Prostate gland (tissue), 2 donors: ENCODE results near the gene DSTN. TPM values are rescaled to one million over a fixed set of nuclear protein-coding genes. Genes with fewer than 3 reads are reported as not detected.

Experiments used
- DNase-seq: peaks from one replicate; pipeline ENCODE4 v3.0.0-alpha.2; 2019; ENCODE audit warnings: low spot score
- H3K27ac ChIP-seq, 2 donors: fragments of 200-600 bp; sonication (generic); 2 replicates each; pipeline ENCODE4 v1.5.1; 2017 to 2019
- H3K27me3 ChIP-seq: fragments of 200-600 bp; sonication (generic); replicated peaks from 2 replicates; pipeline ENCODE4 v1.5.1; 2019; ENCODE audit not compliant: insufficient read depth
- H3K36me3 ChIP-seq, 2 donors: fragments of 200-600 bp; sonication (generic); 1 replicate in 1 of 2; 2 replicates in 1 of 2; pipeline versions ENCODE4 v1.5.1 to v1.8.1; 2017 to 2019
- H3K4me1 ChIP-seq: fragments of 200-600 bp; sonication (generic); replicated peaks from 2 replicates; pipeline ENCODE4 v1.5.1; 2019
- H3K4me3 ChIP-seq, 2 donors: fragments of 200-600 bp; sonication (generic); 2 replicates each; pipeline ENCODE4 v1.5.1; 2017 to 2019
- H3K9me3 ChIP-seq: fragments of 200-600 bp; sonication (generic); 2 replicates; pipeline ENCODE4 v1.5.1; 2017
- POLR2A ChIP-seq: fragments of 450-650 bp; IDR thresholded peaks from one replicate; pipeline ENCODE4 v1.6.1; 2016; ENCODE audit warnings: antibody characterized with exemption, mild to moderate bottlenecking
- POLR2AphosphoS5 ChIP-seq: sonication (generic); formaldehyde crosslinking; IDR thresholded peaks from one replicate; pipeline ENCODE4 v1.6.1; 2017; ENCODE audit warnings: antibody characterized with exemption
- WGBS: methylation state at CpG from one replicate; pipeline ENCODE4 v1.1.5; 2018; 5-methylcytosine and 5-hydroxymethylcytosine counted together
- intact Hi-C: fragments of 100-400 bp; cut with DNase I; formaldehyde crosslinking; loops from one replicate; pipeline ENCODE4 v1.14.2; 2022
- total RNA-seq, 2 donors: library from RNA; depleted of rRNA; stranded (reverse); fragments of >200 nt; gene quantifications; one replicate each; pipeline ENCODE4 v1.1.0, GENCODE V29; 2016
- TF ChIP-seq, protein P1 (sequence below), 4 experiments: fragments of 200-600 bp in 2 of 4; fragments of 450-650 bp in 2 of 4; sonication (generic) in 2 of 4; IDR thresholded peaks; 1 replicate in 3 of 4; 2 replicates in 1 of 4; pipeline ENCODE4 v1.5.1; 2016 to 2019; ENCODE audit warnings: antibody characterized with exemption in 4 of 4, mild to moderate bottlenecking in 2 of 4, moderate library complexity in 2 of 4

Gene DSTN
- total RNA-seq, 2 donors from 2014 or later: 284 to 559 TPM

DNA sequence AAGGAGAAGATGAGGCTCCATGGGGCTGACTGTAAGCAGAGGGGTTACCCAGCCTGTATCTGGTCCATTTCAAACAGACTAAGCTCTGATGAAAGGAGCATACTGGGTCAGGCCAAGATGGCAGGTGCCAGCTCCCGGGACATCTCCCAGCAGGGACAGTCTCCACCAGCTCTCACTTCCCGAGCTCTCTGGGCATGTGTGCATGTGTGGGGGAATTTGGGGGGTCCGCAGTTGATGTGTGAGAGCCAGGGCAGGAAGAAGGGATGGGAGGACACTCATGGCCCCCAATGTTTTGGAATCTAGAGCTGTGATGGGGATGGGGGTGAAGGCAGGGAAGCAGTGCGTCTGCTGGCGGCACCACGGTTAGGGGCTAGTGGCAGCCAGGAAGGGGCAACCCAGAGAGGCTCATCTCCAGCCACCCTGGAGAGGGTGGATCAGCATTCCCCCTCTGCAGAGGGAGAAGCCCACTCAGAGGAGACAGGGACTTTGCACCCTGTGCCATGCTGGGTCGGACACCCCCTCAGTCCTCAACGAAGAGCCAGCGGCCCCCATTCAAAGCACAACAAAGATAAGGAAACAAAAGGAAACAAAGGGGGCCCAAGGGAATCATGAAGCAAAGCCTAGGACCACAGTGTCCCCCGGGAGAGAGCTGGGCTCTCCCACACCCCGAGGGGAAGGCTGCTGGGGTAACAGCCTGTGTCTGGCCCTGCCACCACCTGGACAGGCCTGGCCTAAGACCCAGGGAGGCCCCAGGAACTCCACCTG is 52.4 kb downstream of the DSTN start:
- intact Hi-C loops: no loop called here
- DNase-seq: no peak

GRCh38 chr20:17622851-17623508 is 53.1 kb downstream of the DSTN start:
- intact Hi-C loops: no loop called here
- H3K4me1 ChIP-seq: no peaks in the 10 kb centered on the region
- H3K27me3 ChIP-seq: no peaks in the 10 kb centered on the region
- no peak for DNase-seq
- peaks cover 11 to 50% of the 10 kb centered on the region in 2 donors for H3K36me3 ChIP-seq
- no peaks in the 10 kb centered on the region for H3K9me3 ChIP-seq
- H3K4me3 ChIP-seq: no peak overlapping the region
- no peak overlapping the region for H3K27ac ChIP-seq
- WGBS: 88% methylated on average over 9 of the region's 9 CpGs
- TF ChIP-seq, protein P1, sequence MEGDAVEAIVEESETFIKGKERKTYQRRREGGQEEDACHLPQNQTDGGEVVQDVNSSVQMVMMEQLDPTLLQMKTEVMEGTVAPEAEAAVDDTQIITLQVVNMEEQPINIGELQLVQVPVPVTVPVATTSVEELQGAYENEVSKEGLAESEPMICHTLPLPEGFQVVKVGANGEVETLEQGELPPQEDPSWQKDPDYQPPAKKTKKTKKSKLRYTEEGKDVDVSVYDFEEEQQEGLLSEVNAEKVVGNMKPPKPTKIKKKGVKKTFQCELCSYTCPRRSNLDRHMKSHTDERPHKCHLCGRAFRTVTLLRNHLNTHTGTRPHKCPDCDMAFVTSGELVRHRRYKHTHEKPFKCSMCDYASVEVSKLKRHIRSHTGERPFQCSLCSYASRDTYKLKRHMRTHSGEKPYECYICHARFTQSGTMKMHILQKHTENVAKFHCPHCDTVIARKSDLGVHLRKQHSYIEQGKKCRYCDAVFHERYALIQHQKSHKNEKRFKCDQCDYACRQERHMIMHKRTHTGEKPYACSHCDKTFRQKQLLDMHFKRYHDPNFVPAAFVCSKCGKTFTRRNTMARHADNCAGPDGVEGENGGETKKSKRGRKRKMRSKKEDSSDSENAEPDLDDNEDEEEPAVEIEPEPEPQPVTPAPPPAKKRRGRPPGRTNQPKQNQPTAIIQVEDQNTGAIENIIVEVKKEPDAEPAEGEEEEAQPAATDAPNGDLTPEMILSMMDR (IDR thresholded peaks at IDR 0.05): no peak
- no peak for TF ChIP-seq POLR2AphosphoS5
- TF ChIP-seq POLR2A: no peak

More for the DNA sequence above, 52.4 kb downstream of the DSTN start:
- Histone ChIP-seq H3K4me3 (no peak overlapping the region), H3K9me3 (no peaks in the 10 kb centered on the region), H3K36me3 (peaks cover 11 to 50% of the 10 kb centered on the region in 2 donors), H3K27me3 (no peaks in the 10 kb centered on the region), H3K27ac (no peak overlapping the region), H3K4me1 (no peaks in the 10 kb centered on the region)
- TF ChIP-seq, protein P1 (IDR thresholded peaks at IDR 0.05): no peak
- TF ChIP-seq POLR2AphosphoS5: no peak
- no peak for TF ChIP-seq POLR2A
- WGBS: 85% methylated on average over 11 of the region's 11 CpGs

DNA sequence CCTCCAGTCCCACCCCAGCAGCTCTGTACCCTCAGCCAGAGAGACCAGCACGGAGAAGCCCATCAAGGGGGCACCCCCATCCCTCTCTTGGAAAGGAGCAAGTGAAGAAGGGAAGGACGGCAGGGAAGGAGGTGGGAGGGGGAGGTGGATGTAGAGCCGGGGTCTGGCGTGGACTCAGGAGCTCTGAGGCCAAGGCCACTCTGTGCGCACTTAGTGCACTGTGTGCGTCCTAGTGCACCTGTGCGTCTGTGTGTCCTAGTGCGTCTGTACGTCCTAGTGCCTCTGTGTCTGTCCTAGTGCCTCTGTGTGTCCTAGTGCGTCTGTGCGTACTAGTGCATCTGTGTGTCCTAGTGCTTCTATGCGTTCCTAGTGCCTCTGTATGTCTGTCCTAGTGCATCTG is 54.2 kb downstream of the DSTN start:
- Histone ChIP-seq H3K36me3 (peaks cover 11 to 50% of the 10 kb centered on the region in 2 donors), H3K4me1 (no peaks in the 10 kb centered on the region), H3K4me3 (no peak overlapping the region), H3K27me3 (no peaks in the 10 kb centered on the region), H3K9me3 (no peaks in the 10 kb centered on the region), H3K27ac (no peak overlapping the region)
- DNase-seq: no peak
- TF ChIP-seq, protein P1 (IDR thresholded peaks at IDR 0.05): no peak
- no peak for TF ChIP-seq POLR2A
- no peak for TF ChIP-seq POLR2AphosphoS5
- WGBS: 89% methylated on average over 12 of the region's 12 CpGs
- intact Hi-C loops: no loop called here

DNA sequence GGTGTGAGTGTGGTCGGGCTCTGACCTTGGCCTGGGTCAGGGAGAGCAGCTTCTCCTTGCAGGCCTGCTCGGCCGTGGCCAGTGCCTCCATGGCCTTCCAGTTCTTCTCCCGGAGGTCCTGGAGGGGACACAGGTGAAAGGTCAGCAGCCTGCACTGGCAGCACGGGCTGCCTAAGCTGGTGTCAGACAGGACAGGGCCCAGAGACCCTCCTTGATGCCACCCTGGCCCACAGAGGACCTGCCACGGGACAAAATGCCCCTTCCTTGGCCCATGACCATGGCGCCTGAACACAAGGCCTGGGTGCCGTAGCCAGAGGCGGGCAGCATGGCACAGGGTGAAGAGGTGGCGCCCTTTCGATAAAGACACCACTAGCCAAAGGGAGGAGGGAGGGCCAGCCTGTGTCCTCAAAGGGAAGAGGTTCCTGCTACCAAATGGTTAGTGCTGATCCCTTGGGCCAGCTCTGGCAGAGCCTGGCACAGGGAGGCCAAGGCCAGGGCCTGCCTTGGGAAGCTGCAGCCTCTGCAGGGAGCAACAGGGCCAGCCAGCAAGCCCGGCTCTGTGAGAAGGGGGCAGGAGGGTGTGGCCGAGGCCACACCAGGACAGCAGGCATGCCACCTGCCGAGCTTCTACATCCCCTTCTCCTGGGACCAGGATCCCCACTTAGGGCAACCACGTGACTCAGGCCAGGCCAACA is 54.8 kb downstream of the DSTN start:
- Histone ChIP-seq H3K9me3 (no peaks in the 10 kb centered on the region), H3K27ac (no peak overlapping the region), H3K27me3 (no peaks in the 10 kb centered on the region), H3K36me3 (peaks cover 11 to 50% of the 10 kb centered on the region in 2 donors), H3K4me1 (no peaks in the 10 kb centered on the region), H3K4me3 (no peak overlapping the region)
- 93% methylated on average over 8 of the region's 15 CpGs for WGBS
- no peak for TF ChIP-seq POLR2AphosphoS5
- TF ChIP-seq, protein P1 (IDR thresholded peaks at IDR 0.05): no peak
- no peak for TF ChIP-seq POLR2A
- intact Hi-C loops: no loop called here
- no peak for DNase-seq
